GM12892 (cell line): Measurements from ENCODE around the gene APC2.

Experiments
- DNase-seq: peaks from one replicate; pipeline ENCODE4 v3.0.0; 2011; ENCODE audit not compliant: insufficient read length
- FAIRE-seq: peaks from 2 replicates; lab custom pipeline; 2011; peaks lifted over from hg19 to GRCh38; lab: Jason Lieb, UNC
- POLR2A ChIP-seq: IDR thresholded peaks from 2 replicates; pipeline ENCODE4 v1.6.1; 2011; ENCODE audit warnings: low read depth, low read length, control low read depth
- POLR2AphosphoS5 ChIP-seq: IDR thresholded peaks from 2 replicates; pipeline ENCODE4 v1.6.1; 2011; ENCODE audit warnings: low read depth, low read length, control low read depth
- TAF1 ChIP-seq: IDR thresholded peaks from 2 replicates; pipeline ENCODE4 v1.6.1; 2011; ENCODE audit warnings: low read depth, mild to moderate bottlenecking, control low read depth, low read length, borderline replicate concordance

APC2 gene

GRCh38 chr19:1408300-1409203 is 41.4 kb upstream of the APC2 start:
- FAIRE-seq (peak; percentile 63), DNase-seq (peak; percentile 57)

GRCh38 chr19:1409204-1410005 is 40.5 kb upstream of the APC2 start:
- DNase-seq, result no peak
- FAIRE-seq, result no peak
- TF ChIP-seq POLR2A, result no peak
- TF ChIP-seq POLR2AphosphoS5, result no peak
- no peak for TF ChIP-seq TAF1

More at GRCh38 chr19:1408300-1409203, 41.4 kb upstream of the APC2 start:
- peak; percentile 7; the same call in 1 of the 2 replicates for TF ChIP-seq POLR2A
- no peak for TF ChIP-seq POLR2AphosphoS5

GRCh38 chr19:1410136-1410786 is 39.7 kb upstream of the APC2 start:
- no peak; the same call in 1 of the 2 replicates for TF ChIP-seq POLR2AphosphoS5
- TF ChIP-seq POLR2A, result no peak
- no peak for TF ChIP-seq TAF1
- FAIRE-seq, result no peak

GRCh38 chr19:1410789-1411188 is 39.1 kb upstream of the APC2 start:
- no peak for FAIRE-seq

More at GRCh38 chr19:1410136-1410786, 39.7 kb upstream of the APC2 start:
- DNase-seq, result no peak

GRCh38 chr19:1411255-1412191 is 38.4 kb upstream of the APC2 start:
- TF ChIP-seq POLR2A (no peak), TAF1 (no peak), POLR2AphosphoS5 (no peak; the same call in 1 of the 2 replicates)
- FAIRE-seq (no peak), DNase-seq (no peak)

More at GRCh38 chr19:1410789-1411188, 39.1 kb upstream of the APC2 start:
- TF ChIP-seq TAF1, result no peak
- no peak for TF ChIP-seq POLR2A
- TF ChIP-seq POLR2AphosphoS5, result no peak
- no peak for DNase-seq

GRCh38 chr19:1412323-1412923 is 37.5 kb upstream of the APC2 start:
- FAIRE-seq (no peak), DNase-seq (no peak)
- TF ChIP-seq TAF1 (no peak), POLR2A (no peak), POLR2AphosphoS5 (no peak)

- FAIRE-seq (no peak), DNase-seq (no peak)
- TF ChIP-seq POLR2AphosphoS5 (no peak), TAF1 (no peak), POLR2A (0 out of 2 replicates have a peak, but pooled peaks have one; percentile 1)
Measured at GRCh38 chr19:1412995-1413800, 36.7 kb upstream of the APC2 start.

GRCh38 chr19:1416014-1416841 is 33.7 kb upstream of the APC2 start:
- TF ChIP-seq POLR2A (no peak), TAF1 (no peak), POLR2AphosphoS5 (peak; percentile 30; the same call in 1 of the 2 replicates)
- no peak for FAIRE-seq
- DNase-seq, result no peak
